GDM1 (cell line): Measurements from ENCODE around the gene AAMDC.
"Not testable (repeated sequence)": the region's sequence is repeated elsewhere in the genome, so short reads cannot be mapped to it uniquely, and the experiment has no call there.

Experiments
- DNase-seq: peaks from one replicate; lab custom pipeline; 2025; lab: John Stamatoyannopoulos, UW

Gene AAMDC

DNA sequence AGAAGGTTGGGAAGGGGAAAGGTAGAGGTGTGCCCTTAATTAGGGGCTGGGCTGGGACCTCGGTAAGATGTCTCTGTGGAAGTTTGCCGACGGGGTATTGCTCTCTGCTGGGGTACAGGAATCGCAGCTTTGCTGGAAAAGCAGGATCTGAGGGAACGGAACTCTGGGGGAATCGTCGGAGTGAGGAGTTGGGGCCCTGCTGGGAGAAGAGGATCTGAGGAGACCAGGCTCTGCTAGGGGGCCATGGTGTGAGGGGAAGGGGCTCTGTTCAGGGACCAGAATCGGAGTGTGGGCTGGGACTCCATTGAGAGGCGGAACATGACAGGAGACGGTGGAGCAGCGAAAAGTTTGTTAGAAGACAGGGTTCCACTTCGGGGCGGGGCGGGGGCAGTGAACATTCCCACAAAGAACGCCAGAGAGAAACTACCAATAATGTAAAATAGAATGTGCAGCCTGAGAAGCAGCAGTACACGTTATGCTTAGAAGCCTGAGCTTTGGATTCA, 456 bp downstream of the AAMDC start:
- DNase-seq: no peak

DNA sequence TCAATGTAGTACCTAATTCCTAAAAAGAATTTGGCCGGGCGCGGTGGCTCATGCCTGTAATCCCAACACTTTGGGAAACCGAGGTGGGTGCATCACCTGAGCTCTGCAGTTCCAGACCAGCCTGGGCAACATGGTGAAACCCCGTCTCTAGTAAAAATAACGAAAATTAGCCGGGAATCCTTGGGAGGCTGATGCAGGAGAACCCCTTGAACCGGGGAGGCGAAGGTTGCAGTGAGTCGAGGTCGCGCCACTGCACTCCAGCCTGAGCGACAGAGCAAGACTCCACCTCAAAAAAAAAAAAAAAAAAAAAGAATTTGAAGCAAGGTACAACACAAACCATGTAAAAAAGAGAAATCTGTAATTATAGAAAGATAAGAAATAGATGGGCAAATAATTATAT, 1.2 kb downstream of the AAMDC start:
- not testable (repeated sequence) for DNase-seq

DNA sequence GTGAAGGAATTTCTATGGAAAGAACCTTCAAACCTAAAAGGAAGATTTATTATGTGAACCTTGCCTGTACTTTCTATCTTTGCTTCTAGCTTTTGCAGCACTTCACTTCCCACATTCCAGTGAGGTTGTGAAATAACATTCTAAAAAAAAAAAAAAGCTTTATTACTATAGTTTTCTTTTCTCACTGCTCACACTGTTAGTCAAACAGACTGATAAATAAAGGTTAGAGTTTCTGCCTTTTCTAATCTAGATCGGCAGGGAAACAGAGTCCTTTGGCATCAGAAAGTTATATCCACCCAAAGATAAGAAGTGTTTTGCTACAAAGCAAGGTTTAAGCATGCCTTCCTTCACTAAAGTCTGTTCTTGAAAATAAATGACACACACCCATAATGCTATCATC, 2.8 kb downstream of the AAMDC start:
- no peak for DNase-seq

DNA sequence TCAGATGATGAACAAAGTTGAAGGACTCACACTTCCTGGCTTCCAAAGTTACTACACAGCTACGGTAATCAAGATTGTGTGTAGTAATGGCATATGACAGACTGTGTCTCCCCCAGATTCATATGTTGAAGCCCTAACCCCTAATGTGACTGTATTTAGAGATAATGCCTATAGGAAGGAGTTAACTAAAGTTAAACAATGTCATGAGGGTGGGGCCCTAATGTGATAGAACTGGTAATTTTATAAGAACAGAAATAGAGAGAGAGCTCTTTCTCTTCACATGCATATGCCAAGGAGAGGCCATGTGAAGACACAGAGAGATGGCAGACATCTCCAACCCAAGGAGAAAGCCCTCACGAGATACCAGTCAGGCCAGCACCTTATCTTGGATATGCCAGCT, 8.0 kb downstream of the AAMDC start:
- DNase-seq: no peak

DNA sequence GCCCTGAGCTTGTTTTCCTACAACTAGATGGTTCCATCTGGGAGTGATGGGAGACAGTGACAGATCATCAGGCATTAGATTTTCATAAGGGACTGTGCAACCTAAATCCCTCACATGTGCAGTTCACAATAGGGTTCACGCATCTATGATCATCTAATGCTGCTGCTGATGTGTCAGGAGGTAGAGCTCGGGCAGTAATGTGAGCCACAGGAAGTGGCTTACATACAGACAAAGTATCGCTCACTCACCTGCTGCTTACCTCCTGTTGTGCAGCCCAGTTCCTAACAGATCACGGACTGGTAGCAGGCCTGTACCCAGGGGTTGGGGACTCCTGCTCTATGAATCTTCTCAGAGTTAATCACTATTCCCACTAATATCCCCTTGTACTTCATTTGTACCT, 12.4 kb downstream of the AAMDC start:
- DNase-seq: no peak

DNA sequence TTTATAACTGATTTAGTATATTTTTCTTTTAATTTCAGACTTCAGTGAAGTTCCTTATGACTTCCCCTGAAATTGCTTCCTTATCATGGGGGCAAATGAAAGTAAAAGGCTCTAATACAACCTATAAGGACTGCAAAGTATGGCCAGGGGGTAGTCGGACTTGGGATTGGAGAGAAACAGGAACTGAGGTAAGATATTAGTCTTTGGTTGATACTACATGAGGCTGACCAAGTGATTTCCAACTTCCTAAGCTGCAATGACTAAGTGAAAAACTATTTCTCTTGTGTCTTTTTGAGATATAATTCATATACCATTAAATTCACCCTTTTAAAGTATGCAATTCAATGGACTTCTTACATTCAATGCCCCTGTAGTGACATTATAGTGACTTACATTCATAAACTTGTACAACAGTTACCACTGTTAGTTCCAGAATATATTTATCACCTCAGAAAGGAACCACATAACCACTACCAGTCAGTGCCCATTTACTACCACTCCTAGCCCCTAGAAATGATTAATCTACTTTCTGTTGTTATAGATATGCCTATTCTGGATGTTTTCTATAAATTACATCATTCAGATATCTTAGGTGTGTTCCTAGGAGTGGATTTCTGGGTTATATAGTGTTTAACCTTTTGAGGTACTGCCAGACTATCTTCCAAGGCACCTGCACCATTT, 21.6 kb downstream of the AAMDC start:
- no peak for DNase-seq

DNA sequence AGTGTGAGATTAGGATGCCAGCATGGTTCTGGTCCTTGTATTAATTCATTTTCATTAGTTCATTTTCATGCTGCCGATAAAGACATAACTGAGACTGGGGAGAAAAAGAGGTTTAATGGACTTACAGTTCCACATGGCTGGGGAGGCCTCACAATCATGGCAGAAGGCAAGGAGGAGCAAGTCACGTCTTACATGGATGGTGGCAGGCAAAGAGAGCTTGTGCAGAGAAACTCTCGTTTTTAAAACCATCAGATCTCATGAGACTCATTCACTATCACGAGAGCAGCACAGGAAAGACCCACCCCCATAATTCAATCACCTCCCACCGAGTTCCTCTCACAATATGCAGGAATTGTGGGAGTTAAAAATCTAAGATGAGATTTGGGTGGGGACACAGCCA, 22.8 kb downstream of the AAMDC start:
- not testable (repeated sequence) for DNase-seq

DNA sequence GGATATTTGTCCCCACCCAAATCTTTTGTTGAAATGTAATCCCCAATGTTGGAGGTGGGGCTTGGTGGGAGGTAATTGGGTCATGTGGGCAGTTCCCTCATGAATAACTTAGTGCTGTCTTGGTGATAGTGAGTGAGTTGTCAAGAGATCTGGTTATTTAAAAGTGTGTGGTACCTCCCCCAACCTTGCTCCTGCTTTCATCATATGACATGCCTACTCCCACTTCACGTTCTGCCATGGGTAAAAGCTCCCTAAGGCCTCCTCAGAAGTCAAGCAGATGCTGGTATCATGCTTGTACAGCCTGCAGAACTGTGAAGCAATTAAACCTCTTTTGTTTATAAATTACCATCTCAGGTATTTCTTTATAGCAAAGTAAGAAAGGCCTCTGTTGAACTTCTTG, 30.6 kb downstream of the AAMDC start:
- DNase-seq: no peak

DNA sequence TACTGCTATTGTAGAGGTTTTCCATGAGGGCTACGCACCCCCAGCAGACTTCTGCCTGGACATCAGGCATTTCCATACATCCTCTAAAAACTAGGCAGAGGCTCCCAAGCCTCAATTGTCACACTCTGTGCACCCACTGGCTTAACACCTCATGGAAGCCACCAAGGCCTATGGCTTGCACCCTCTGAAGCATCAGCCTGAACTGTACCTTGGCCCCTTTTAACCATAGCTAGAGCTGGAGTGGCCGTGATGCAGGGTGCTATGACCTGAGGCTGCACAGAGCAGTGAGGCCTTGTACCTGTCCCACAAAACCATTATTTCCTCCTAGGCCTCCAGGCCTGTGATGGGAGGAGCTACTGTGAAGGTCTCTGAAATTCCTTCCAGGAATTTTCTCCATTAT, 33.9 kb downstream of the AAMDC start:
- DNase-seq: no peak

DNA sequence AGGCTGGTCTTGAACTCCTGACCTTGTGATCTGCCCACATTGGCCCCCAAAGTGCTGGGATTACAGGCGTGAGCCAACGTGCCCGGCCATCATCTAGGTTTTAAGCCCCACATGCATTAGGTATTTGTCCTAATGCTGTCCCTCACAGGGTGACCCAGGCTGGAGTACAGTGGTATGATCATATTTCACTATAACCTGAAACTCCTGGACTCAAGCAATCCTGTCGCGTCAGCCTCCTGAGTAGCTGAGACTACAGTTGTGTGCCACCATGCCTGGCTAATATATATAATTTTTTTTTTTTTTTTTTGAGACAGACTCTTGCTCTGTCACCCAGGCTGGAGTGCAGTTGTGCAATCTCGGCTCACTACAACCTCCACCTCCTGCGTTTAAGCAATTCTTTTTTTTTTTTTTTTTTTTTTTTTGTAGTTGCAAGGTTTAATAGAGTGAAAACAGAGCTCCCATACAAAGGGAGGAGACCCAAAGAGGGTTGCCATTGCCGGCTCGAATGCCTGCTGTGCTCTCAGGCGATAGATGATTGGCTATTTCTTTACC, 37.0 kb downstream of the AAMDC start:
- DNase-seq: not testable (repeated sequence)

DNA sequence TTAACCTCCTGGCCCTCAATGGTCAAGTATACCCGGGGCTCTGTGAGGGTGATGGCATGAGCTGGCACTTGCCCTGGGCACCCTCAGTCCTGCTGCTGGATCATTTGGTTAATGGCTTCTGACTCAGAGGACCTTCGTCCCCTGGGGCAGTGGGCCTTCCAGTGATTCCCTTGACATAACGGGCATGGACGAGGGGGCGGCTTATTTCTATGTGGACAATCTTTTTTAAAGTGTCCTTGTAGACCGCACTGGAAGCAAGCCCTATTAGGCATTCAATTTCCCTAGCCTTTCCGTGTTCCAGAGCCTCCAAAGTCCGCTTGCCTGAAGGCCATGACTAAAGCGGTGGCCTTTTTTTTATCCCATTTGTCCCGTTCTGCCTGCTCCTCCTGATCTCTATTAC, 40.5 kb downstream of the AAMDC start:
- not testable (repeated sequence) for DNase-seq

DNA sequence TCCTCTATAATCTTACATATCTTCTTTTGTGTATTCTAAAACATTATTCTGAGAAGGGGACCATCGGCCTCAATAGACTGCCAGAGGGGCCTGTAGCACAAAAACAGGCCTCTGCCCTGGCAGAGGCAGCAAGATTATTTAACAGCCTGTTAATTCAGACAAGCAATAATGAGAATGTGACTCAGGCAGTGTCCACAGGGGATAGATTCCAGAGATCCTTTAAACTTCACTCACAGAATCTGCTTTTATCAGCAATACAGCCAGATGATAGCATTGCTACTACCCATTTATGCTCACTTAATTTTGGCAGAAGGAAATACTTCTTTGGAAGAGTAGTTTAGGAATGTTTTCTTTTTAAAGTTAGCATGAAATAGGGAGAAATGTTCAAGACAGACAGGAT, 44.9 kb downstream of the AAMDC start:
- DNase-seq: no peak

DNA sequence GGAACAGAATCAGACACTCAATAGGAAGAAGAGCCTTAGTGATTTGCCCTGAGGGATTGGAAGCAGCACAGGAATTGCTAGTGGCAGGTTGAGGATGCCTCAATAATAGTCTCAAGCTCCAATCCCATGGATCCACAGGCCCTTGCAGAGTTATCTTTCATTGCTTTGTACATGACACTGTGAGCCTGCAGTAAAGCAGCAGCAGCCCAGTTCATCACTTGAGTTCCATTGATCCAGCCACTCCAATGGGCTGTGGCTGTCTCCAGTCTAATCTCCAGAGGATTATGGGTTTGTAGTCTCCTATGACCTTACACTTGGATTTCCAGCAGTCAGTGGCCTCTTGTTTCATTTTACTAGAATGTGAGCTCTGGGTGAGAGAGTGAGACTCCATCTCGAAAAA, 45.4 kb downstream of the AAMDC start:
- no peak for DNase-seq

DNA sequence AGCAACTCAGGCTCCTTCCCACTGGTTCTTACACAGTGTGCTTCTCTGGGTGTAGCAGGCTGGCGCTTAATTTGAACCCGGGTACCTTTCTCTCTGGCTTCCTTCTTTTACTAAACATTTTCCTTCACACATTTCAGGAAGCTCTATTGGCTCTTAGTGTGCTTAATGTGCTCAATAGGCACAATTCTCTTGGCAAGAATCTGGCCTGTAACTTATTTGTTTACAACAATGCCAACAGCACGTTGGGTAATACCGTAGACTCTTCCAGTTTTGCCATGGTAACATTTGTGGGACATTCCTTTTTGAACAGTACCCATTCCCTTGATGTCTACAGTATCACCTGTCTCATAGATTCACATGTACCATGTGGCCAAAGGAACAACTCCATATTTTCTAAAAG, 47.8 kb downstream of the AAMDC start:
- no peak for DNase-seq

DNA sequence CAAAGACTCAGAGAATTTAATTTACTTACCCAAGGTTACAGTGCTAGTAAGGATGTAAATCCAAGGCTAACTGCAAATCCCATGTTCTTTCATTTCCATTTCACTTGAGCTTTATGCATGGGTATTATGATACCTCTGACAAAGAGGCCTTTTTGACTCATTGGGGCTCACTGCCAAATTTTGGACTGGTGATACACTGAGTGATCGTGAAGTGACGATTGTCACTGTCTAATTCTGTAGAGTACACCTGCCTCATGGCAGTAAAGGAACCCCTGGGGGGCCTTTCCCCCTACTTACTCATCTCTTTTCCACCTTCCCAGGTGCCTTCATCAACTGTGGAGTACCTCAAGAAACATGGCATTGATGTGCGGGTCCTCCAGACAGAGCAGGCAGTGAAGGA, 50.9 kb downstream of the AAMDC start:
- DNase-seq: no peak

DNA sequence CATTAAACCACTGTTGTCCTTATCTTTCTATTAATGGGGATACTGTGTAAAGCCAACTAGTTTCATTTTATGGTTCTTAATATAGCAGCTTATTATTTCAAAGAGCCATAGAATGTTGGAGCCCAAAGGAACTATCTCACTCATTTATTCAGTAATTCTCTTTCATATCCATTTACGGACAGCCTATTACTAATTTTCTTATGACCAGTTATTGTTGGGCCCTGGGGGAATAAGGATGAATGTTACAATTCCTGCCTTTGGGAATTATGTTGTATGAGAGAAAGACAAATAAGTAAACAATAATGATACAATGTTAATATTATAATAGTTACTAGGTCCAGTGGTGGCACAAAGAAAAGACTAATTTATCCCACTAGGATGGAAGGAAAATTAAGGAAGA, 52.4 kb downstream of the AAMDC start:
- no peak for DNase-seq

DNA sequence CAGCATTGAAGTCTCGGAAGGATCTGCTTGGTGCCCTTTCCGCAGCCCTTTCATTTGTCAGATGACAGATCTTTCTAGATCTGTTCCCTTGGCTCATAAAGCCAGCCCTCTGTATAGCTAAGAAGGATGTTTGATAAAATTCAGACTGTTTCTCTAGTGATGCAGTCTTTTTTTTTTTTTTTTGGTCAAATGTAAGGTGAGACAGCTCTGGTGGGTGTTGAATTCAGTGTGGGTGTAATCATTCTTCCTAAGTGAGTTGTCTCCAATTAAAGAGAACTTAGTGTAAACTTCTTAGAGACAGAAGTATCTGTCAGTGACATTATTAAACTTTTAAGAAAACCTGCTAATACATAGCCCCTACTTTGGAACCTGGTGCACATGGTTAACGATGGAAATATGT, 53.3 kb downstream of the AAMDC start:
- DNase-seq: no peak

DNA sequence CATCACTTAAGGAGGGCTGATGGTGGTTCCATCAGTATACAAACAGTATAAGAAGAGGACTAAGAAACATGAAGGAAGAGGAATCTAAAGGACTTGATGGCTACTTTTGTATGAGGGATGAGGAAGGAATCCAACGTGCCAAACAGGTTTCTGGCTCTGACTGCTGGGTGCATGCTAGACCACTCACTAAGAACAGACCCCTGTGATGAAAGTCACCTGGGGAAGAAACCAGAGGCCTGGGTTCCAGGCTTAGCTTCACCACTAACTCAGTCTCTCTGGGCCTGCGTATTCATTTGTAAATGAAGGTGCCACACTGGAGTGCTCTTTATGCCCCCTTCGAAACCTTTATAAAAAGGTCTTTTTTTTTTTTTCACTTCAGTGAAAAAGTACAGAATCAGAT, 55.1 kb downstream of the AAMDC start:
- DNase-seq: no peak

DNA sequence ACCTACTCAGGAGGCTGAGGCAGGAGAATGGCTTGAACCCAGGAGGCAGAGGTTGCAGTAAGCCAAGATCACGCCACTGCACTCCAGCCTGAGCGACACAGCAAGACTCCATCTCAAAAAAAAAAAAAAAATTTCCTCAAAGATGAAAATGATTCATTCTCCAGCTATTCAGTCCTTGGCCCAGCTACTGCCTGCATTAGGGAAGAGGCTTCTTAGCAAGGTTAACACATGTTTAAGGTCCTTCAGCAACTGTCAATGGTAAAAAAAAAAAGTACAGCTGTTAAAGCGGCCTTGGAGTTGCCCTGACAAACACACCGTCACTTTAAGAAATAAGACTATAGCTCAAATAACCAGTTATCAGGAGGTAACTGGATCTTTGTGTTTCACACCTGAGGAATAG, 57.3 kb downstream of the AAMDC start:
- DNase-seq: not testable (repeated sequence)

DNA sequence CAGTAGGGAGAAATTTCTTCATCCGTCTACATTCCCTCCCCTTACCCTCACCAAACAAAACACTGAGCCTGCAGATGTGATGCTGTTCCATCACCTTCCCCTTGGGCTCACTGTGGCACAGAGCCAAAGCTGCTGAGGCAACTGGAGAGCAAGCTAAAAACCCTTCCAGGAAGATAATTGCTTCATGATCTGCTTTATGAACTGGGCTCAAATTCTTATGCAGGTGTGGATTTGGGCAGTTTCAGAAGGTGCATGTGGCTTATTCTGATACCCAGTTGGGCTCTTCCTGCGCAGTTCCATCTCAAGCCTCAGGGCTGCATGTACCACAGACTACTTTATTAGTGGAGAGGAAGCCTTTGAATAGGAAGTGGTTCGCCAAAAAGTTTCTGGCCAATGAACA, 58.3 kb downstream of the AAMDC start:
- peak; percentile 4 for DNase-seq

DNA sequence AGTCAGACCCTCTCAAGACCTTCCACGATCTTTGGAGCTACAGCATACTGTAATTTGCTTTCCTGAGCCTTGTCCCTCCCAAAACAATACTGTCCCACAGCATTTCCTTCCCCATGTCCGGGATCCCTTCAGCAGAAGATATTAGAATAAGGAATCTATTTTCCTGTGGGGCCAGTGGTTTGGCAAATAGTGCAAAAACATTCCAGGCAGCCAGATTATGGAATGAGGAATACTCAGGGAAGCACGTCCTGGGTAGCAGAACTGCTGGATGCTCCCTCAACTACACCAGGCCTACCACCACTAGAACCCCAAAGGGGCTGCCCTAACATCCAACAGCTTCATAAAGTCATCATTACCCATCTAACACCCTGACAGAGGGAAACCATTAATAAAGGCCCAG, 61.5 kb downstream of the AAMDC start:
- no peak for DNase-seq

DNA sequence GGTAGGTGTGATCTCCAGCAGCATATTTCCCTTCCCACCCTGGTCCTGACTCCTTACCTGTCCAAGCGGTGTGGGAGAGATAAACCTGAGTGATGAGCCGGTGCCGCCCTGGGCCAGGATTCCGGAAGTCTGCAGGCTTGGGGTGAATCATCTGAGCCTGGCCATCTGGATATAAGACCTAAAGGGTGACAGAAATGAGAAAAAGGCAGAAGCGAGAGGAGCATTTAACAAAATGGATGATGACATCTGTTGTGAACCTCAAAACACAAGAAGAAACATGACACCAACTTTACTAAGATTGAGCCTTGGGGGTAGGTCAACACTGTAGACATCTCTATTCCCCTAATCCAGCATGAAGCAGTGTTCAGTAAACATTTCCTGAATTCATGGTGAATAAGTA, 62.8 kb downstream of the AAMDC start:
- no peak for DNase-seq

DNA sequence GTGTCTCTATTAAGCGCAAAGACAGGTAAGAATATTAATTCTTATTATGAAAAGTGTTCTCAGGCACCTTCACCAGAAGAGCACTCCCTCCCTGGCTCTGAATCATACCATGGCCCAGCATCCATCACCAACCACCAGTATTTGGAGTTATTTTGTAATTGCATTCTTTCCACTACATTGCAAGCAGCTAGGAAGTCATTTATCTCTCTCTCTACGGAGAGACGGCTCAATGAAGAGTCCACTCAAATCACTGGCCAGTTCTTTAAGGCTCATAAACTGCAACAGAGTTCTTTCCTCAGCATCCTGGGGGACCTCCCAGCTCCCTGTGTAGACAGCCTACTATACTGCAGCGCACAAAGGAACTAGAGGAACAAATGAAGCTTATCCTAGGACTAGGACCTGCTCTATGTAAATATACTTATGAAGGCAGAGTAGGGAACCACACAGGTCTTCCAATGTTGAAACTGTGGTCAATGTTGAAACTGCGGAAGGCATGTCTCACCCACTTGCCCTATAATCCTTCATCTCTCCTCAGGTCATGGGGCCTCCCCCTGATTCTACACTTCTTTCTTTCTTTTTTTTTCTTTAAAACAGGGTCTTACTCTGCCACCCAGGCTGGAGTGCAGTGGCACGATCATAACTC, 63.4 kb downstream of the AAMDC start:
- no peak for DNase-seq

DNA sequence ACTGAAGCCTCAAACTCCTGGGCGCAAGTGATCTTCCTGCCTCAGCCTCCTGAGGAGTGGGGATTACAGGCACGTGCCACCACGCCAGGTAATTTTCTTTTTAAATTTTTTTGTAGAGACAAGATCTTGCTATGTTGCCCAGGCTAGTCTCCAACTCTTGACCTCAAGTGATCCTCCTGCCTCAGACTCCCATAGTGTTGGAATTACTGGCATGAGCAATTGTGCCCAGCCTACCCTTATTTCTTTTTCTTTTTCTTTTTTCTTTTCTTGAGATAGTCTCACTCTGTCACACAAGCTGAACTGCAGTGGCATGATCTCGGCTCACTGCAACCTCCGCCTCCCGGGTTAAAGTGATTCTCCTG, 63.9 kb downstream of the AAMDC start:
- DNase-seq: no peak
